Activated CD8-positive, alpha-beta memory T cell treated with anti-CD3 and anti-CD28 coated beads for 4 hours (primary cell): ENCODE results near the gene LSMEM2.
"Not testable (repeated sequence)": the region's sequence is repeated elsewhere in the genome, so short reads cannot be mapped to it uniquely, and the experiment has no call there.

Source experiments
- DNase-seq, 2 donors: peaks; one replicate each; pipeline ENCODE4 v3.0.0-alpha.2; 2020; ENCODE audit warnings: low read depth in 2 of 2

The LSMEM2 gene

DNA sequence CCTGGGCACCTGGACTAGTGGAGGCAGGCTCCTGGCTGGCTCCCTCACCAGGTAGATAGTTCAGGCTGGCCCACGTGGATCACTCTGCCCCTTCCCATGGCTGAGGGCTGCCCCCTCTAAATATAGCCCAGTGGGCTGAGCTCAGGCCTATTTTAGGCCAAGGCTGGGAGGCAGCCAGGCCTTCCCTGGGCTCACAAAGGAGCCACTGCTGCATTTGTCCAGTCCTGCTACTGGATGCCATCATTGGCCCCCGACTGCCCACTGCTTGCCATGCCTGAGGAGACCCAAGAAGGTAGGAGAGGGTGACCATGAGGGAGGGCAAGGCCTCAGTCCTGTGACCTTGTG is at the start of gene LSMEM2:
Gene LSMEM2, plus strand, starts transcription at position 208 of the 345 bp plus-strand sequence. Its CDS starts 27 bp downstream, at position 235.
- DNase-seq, result no peak

DNA sequence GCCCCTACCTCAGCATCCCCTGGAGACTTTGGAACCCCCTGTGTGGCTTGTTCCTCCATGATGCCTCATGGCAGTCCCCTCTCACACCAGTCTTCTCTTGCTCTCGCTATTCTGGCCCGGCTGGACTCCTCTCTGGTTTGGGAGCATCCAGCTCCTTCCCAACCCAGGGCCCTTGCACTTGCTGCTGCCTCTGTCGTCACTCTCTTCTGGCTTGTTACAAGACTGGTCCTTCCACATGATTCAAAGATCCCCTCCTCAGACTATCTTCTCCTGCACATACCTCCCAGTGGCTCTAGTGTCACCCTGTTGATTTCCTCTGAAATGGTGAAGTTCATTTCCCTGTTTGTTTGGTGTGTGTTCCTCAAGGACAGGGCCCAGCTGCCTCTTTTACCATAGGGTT is 49.4 kb upstream of the LSMEM2 start:
- DNase-seq, result no peak

DNA sequence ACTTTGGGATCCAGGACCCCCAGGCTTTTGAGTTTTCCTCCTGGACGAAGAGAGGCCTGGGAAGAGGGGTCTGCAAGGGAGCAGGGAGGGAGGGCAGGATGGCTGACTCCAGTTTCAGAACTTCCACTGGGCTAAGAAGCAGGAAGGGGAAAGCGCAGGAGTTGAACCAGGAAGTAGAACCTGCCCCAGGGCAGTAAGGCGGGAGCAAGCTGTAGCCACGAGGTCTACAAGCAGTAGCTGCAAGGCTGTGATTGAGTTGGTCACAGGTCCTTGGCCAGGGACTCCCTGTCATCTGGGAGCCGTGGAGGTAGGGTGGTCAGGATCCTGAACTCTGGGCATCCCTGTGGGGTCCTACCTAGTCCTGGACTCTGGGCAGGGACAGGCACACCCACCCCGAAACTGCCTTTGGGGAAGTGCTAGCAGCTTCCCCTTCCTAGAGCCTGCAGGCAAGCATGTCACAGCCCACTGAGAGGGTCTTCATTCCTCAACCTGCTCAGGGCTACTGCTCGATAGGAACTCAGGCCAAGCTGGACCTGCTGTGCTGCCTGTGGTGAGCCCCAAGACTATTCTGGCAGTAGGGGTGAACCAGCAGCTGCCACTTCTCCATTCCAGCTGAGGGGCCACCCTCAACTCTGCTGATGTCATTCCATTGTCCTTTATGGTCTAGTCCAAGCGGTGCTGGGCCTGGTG is 48.6 kb upstream of the LSMEM2 start:
- DNase-seq, result no peak

DNA sequence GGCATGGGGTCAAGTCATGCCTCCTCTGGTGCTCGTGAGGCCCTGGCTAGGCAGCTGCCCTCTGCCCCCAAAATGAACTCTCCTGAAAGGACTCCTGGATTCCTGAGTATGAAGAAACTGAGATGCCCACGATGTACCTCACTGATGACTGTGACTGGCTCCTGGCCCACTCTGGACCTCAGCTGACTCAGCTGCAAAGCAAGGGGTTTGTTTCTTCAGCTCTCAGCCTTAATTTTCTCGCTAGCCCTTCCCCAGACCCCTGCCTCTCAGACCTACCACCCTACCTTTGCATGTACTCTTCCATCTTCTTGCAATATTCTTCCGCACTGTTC is 48.1 kb upstream of the LSMEM2 start:
- no peak for DNase-seq

DNA sequence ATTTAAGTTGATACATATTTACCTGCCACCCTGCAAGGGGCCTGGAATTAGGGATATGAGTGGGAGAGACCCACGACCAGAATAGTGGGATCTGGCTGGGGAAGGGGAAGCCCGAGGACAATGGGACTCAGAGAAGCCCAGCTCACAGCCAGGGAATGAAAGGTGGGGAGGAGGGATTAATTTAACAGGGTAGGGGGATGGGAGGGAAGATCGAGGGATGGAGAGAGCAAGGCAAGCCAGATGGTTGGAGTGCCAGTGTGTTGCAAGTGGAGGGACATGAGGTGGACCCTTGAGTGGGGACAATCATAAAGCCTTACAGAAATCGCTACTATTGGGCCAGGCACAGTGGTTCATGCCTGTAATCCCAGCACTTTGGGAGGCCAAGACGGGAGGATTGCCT is 47.3 kb upstream of the LSMEM2 start:
- DNase-seq, result no peak

DNA sequence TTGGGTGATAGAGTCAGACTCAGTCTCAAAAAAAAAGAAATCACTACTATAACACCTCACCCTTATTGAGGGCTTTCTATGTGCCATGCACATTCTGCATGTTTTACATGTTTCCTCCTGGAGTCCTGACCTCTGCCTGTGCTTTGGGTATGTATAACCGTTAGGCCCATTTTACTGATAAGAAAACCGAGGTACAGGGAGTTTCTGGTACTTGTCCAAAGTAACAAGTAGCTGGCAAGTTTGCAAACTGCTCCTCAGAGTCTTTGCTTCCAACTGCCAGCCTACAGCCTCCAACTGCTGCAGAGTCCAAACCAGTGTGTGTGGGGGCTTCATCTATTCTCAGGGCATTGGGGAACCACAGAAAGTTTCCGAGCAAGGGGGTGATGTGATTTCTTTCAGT is 46.6 kb upstream of the LSMEM2 start:
- no peak for DNase-seq

DNA sequence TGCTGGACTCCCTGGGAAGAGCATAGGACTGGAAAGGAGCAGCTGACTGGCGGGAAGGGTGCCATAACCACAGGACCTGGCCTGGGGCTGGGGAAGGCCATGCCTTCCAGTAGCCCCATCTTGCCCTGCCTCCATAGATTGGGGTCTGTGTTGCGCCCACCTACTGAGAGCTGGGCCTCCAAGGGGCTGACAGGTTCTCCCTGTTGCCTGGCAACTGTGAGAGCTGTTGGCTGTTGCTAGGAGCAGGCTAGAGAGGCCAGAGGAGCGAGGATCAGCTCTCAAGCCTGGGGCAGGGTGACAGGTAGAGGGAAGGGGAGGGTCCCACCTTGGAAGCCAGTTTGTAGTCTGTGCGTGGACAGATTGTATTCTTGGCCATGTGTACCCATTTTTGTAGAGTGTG is 45.7 kb upstream of the LSMEM2 start:
- DNase-seq, result no peak

DNA sequence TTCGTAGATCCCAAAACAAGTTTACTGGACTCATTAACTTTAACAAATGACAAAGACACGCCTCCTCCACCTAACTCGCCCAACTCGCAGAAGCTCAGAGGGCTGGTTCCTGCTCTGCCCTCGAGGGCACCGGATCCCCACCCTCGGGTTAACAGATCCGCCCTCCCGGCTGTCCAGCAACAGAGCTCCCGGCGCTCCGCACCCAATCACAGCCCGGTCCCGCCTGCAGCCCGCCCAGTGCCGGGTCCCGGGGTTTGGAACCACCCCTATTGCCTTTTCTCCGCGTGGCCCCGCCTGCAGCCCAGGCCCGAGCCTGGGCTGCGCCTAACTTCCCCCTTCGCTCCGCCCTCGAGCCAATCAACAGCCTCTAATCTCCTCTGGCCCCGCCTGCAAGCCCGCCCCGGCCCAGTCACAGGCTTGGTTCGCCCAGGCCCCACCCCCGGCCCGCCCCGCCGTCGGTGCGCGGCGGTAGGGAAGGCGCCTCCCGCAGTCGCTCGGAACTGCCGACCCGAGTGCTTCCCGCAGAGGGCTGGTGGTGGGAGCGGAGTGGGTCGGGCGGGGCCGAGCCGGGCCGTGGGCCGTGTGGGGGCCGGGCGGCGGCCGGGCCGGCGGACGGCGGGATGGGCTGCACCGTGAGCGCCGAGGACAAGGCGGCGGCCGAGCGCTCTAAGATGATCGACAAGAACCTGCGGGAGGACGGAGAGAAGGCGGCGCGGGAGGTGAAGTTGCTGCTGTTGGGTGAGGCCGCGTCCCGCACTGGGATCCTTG is 43.0 kb upstream of the LSMEM2 start, which contains the start of gene GNAI2:
Gene GNAI2, plus strand, starts transcription at position 489 of the 768 bp plus-strand sequence. Its CDS starts 132 bp downstream, at position 621.
- DNase-seq, result peak; percentile 97

DNA sequence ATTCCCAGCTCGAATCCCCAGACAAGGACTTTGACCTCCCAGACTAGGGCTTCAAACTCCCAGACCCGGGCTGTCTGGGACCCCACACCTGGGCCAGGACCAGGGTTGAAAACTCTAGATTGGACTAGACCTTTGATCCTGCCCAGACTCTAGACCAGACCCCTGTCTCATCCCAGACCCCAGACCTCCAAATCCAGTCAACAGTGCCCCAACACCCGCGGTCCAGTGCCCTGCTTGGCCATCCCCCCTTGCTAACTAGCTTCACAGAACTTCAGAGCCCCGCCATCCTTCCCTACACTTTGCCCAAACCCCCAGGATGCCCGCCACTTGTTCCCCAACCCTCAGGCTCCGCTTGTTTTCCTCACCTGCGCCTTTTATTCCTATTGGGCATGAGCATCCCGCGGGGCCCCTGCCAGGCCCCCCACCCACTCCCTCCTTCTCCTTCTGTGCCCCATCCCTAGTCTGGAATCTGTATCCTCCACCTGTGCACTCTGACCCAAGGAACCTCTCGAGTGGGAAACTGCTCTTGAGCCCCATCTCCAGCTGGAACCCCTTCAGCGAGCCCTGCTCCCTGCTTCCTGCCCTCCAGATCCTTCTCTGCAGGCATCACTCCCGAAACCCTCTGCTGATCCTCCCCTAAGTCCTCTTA is 42.3 kb upstream of the LSMEM2 start:
- no peak for DNase-seq

DNA sequence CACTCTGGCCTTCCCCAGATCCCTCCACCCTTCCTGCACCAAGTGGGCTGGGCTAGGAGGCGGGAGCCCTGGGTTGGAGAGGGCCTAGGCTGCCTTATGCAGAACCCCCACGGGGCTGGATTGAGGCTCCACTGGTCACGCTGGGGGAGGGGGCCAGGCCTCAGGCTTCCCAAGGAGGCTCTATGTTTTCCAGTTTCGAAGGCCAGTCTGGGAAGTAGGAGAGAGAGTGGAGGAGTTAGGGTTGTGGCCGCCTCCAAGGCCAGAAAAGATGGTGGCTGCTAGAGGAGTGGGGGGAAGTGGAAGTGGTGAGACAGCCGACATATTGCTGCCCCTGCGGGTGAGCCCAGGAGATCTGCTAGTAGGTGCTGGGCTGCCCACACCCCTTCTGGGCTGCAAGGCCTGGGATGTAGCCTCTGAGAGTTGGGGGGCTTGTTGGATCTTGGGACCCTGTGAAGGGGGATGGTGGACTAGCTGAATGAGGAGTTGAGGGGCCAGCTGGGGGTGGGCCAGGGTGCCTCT is 41.7 kb upstream of the LSMEM2 start:
- no peak for DNase-seq

DNA sequence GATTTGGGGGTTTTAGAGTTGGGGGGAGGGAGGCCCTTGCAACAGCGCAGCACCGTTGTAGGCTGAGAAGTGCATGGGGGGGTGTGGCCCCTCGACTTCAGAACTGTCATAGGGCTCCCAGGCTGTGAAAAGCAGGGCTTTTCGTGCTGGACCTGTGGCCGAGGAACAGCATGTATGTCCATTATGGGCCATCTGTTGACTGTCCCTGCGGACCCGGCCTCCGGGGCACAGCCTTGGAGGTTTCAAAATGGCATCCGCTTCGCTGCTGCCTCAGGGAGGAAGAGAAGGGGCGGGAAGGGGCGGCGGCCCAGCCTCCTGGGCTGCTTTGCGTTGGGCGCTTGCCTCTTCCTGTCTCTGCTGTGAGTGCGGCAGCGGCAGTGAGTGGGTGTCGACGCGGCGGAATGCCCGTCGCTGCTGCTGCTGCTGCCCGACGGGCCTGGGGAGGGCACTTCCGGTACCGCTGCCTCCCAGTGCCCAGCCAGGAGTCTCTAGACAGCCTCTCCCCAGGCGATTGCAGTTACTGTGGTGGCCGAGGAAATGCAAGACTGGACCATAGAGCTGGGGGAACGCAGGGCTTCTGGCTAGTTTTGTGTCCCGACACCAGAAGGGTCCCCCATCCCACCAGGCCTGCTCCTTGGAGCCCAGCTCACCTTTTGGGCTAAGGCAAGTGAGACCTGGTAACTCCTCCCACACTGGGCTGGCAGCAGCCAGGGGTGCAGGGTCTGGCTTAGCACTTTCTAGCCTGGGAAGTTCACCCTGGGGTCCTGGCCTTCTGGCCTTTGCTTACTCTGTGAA is 40.9 kb upstream of the LSMEM2 start:
- DNase-seq, result peak; percentile 70 to 72

DNA sequence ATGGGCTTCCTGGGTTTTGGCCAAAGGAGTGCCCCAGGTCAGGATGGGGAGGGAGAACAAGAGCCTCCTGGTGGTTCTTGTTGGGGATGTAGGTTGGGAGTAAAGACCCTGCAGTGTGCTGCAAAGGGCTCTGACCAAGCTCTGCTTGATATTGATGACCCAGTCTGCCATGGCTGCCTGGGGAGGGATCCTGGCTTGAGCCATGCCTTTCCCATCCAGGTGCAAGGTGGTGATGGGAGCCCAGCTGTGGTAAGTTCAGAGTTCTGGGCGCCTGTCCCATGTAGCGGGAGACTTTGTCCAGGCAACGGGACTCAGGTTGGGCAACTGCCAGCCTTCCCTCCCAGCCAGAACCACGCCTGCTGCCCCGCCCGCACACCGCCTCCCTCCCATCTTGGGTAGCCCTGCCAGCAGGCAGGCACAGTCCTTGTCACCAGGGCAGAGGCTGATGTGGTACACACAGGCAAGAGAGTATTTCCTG is 40.3 kb upstream of the LSMEM2 start:
- DNase-seq, result no peak

DNA sequence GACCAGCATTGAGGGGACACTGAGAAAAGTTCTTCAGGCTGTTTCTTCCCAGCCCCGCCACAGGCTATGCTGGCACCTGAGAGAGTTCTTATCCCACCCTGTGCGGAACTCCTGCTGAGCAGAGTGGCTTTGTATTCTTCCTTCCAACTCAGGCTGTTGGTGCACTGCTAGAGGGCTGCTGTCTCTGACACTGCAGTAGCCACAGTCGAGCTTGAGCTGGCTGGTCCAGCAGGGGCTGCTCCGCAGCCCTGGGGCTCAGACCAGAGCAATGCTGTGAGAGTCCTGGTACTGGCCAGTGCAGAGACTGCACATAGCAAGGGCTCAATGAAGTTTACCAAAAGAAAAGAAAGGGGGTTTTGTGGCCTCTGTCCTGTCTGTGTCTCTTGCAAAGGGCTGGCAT is 39.2 kb upstream of the LSMEM2 start:
- DNase-seq, result no peak

DNA sequence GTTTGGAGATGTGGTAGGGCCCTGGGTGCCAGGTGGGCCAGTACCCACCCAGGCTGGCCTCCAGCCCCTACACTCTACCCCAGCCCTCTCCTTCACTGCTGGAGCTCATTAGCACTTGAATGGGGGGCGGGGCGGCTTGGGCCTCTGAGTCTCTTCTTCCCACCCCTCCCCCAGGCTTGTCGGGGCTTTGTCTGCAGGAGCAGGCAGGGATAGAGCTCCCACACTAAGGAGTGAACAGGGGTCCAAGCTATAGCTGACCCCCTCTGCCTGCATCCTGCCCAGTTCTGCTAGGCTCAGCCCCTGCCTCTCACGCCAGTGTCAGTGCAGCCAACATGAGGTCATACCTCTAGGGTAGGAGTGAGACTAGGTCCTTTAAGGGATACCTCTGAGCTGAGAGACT is 37.7 kb upstream of the LSMEM2 start:
- DNase-seq, result no peak

DNA sequence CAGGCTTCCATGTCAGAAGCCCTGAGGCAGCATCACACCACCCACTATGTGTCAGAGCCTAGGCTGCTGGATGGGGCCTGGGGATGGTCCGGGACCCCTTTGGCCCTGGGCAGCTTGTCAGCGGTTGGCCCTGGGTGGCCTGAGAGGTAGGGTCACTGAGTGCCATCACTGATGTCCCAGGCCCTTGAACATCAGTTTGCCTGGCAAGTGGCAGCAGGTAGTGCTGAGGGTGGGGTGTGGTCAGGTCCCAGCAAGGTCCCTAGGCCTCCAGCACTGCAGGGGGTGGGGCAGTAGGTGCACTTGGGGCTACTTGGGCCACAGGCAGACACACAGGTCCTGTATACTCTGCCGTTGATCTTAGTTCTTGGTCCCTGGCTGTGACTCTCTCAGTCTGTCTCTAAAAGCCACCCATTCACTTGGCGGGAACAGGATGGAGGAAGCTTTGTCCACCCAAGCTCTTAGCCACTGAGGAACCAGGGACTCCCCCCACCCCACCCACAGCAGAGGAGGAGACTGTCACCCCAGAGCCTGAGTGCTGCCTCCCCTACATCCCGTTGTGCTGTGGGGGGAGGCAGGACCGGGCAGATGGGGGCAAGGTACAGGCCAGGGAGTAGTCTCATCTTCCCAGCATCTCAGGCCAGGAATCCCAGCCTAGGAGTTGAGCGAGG is 37.0 kb upstream of the LSMEM2 start:
- no peak for DNase-seq

DNA sequence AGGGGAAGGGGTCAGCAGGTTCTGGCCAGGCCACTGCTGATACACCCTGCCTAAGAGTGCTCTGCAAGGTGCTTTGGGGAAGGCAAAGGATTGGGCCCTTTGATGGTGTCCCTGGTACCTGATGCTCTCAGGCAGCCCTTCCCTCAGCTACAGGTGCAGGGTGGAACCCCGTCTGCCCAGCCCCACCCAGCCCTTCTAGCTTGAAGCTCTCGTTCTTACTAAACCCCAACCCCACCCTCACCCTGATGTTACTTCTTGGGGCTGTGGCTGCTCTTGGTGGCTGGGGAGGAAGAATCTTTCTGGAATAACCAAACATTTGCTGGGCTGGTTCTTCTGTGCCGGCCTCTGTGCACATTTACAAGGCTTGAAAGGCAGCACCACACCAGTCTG is 36.5 kb upstream of the LSMEM2 start:
- DNase-seq, result no peak

DNA sequence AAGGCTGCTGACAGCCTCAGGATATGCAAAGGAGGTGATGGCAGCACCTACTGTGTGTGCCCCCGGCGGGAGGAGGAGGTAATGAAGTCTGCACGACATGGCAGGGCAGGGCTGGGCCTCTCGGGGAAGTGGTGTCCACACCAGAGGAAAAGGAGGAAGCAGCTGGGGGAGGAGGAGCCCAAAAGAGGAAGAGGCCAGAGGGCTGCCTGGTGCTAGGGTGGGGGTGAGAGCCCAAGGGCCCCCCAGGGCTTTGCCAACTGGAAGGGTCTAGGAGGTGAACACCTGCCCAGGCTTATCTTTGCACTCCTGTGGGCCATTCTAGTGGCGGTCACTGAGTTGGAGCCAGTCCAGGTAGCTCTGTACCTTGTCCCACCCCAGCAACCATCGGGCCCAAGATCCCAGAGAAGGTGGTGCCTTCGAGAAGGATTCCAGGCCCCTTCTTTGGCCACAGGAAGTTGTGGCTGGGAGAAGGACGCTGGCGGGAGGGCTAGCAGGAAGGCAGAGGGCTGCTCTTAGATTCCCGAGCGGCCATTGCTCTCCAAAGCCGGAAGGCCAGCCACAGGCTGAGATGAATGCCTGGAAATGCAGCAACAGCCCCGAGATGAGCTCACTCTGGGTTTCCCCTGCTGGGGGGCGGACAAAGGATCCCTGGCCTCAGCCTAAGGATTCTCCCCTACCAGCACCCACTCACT is 35.9 kb upstream of the LSMEM2 start:
- no peak for DNase-seq

DNA sequence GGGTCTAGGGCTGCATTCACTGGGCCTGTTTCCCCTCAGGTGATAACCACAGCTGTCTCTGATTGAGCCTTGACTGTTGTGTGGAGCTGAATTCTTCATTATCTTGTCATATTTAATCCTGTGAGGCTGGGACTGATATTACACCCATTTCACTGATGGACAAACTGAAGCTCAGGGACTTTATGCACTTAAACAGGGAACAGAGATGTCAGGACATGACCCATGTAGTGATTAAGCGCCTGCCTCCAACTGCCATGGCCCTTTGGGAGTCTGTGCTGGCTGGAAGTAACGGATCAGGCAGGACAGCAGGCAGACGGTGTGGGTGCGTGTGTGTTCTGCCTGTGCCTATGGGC is 35.4 kb upstream of the LSMEM2 start:
- no peak for DNase-seq

DNA sequence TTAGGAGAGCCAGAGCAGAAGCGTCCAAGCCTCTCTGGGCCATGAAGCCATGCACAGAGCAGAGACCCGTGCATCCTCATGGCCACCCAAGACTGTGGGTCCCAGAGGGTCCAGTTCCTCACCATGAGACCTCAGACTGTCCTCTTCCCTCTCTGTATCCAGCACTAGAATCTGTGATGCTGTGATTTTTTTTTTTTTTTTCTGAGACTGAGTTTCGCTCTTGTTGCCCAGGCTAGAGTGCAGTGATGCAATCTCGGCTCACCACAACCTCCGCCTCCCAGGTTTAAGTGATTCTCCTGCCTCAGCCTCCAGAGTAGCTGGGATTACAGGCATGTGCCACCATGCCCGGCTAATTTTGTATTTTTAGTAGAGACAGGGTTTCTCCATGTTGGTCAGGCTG is 34.1 kb upstream of the LSMEM2 start:
- not testable (repeated sequence) for DNase-seq

DNA sequence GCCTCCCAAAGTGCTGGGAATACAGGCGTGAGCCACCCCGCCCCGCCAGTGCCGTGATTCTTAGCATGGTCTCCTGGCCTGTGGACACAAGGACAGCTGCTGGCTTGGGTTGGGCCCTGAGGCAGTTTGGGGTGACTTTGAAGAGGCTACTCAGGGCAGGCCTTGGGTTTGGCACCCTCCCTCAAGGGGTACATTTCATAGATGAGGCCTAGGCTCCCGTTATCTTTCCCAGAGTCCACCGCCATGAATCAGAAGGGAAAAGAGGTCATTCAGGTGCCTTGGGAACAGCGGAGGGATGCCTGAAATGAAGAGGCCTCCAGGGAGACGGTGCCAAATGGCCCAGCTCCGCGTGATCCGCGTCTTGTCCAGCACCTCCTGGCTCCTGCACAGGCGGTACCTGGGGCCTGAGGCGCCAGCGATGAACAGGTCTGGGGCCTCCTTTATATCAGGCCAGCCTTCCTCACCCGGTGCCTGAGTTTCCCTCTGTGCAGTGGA is 33.6 kb upstream of the LSMEM2 start:
- no peak for DNase-seq
